Measurements from ENCODE around the gene NR1D1. TPM values are rescaled to one million over a fixed set of nuclear protein-coding genes. Genes with fewer than 3 reads are reported as not detected.

Gene NR1D1
- polyA plus RNA-seq, 1 of the 3 experiments (the other 2 are of a cell fraction): 6.5 TPM

DNA sequence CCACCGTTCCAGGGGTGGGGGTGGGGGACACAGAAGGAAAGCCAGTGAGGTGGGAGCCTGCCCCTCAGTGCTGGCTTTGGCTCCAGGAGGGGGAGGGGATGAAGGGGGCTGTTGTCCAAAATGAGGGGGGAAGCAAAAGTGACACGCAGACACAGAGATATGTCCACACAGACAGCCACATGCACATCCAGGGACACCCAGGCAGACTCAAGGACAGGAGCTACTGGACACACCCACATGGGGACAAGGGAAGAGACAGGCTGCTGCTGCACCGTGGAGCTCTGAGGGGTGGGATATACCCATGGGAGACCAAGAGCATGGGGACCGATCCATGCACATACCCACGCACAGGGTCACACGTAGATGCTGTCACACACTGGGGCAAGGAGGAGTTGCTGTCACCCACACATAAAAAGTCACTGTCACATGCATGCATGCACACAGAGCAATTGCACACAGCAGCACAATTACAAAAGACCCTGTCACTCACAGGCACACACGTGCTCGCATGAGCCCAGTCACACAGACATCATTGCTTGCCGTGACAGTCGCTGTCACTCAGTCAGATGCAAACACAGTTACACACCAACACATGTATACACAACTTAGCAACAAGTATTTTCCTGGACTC lies 36.4 kb downstream of the NR1D1 start:
- Histone ChIP-seq H4K20me1 (ENCODE audit: insufficient read depth) (no peaks in the 10 kb centered on the region), H3K9me2 (no peaks in the 10 kb centered on the region), H3K4me1 (ENCODE audit: control insufficient read depth in 1 of 2, insufficient read depth in 2 of 2, low read depth in 1 of 2, low read length in 1 of 2) (peaks cover 24 to 43% of the 10 kb centered on the region in 2 experiments), H3K27ac (ENCODE audit: low read depth in 2 of 2, low read length in 1 of 2) (peak overlapping the region in 1 of 2 experiments; percentile 48; a peak in 1 of 4 replicates), H3K9me3 (no peaks in the 10 kb centered on the region), H3K27me3 (ENCODE audit: insufficient read depth) (no peaks in the 10 kb centered on the region), H3K79me2 (ENCODE audit: insufficient read depth) (peaks cover 38% of the 10 kb centered on the region; the same call in 1 of the 2 replicates), H3K9ac (peak overlapping the region; percentile 90), H3K4me2 (peak overlapping the region; percentile 95), H3K36me3 (replicated peaks in 1 of 2; ENCODE audit: control insufficient read depth in 1 of 2, insufficient read depth in 2 of 2, low read length in 1 of 2) (no peaks in the 10 kb centered on the region), H3K4me3 (ENCODE audit: low read depth in 2 of 2, low read length in 1 of 2) (peak overlapping the region; percentile 77 to 94), H2AFZ (ENCODE audit: low read depth) (no peak overlapping the region), H3F3A (replicated peaks; ENCODE audit: insufficient read depth) (peaks cover 3% of the 10 kb centered on the region)
- DNase-seq: no peak
- POLR2A ChIA-PET: interaction anchor here (0.8 to 2.4 kb wide), 4 partner anchors 9 to 12 kb away, joined by 3 to 9 read pairs (median 6); partner anchors contain the start of gene MED24
- 69% methylated on average over 10 of the region's 10 CpGs for WGBS (ENCODE audit: low lambda C conversion rate)
- CTCF ChIA-PET: interaction anchor here (0.6 to 12.8 kb wide), 16 partner anchors 9 to 114 kb away, joined by 3 to 160 read pairs (median 6); partner anchors contain the start of genes CSF3, MED24 and NR1D1
- TF ChIP-seq MXI1 (IDR thresholded peaks at IDR 0.05; ENCODE audit: low read depth, low read length): peak; percentile 73; the same call in 1 of the 2 replicates
- TF ChIP-seq, protein P1, sequence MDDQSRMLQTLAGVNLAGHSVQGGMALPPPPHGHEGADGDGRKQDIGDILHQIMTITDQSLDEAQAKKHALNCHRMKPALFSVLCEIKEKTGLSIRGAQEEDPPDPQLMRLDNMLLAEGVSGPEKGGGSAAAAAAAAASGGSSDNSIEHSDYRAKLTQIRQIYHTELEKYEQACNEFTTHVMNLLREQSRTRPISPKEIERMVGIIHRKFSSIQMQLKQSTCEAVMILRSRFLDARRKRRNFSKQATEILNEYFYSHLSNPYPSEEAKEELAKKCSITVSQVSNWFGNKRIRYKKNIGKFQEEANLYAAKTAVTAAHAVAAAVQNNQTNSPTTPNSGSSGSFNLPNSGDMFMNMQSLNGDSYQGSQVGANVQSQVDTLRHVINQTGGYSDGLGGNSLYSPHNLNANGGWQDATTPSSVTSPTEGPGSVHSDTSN (IDR thresholded peaks at IDR 0.05): no peak

DNA sequence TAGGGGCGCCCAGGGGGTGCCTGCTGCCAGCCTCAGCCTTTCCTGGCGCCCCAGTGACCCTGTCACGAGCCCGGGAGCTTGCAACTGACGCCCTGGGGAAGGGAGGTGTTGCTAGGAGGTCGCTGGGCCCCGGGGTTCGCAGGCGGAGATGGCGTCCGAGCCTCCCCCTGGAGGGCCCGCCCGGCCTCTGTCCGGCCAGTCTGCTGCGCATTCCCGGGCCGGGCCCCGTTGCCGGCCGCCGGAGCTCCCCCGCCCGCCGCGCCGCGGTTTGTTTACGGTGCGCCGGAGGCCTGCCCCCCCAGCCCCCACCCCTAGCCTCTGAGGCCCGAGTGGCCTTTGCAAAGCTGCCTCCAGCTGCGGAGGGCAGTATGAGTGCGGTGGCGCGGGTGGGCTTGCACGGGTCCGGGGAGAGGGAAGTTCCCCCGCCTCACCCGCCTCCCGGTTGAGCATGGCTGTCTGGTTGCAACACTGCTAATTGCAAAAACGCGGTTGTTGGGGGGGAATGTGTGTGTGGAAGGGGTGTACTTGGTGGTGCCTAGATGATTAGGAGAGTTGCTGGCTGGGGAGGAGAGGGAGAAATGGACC lies 37.1 kb downstream of the NR1D1 start:
- H3K27me3 ChIP-seq (ENCODE audit: insufficient read depth): no peaks in the 10 kb centered on the region
- H2AFZ ChIP-seq (ENCODE audit: low read depth): peak overlapping the region; percentile 76; the same call in 1 of the 2 replicates
- ChIA-PET CTCF (interaction anchor here (0.7 to 12.8 kb wide), 16 partner anchors 9 to 115 kb away, joined by 3 to 160 read pairs (median 6); partner anchors contain the start of genes MED24 and NR1D1), POLR2A (interaction anchor here (1.4 to 2.0 kb wide), 3 partner anchors 9 to 49 kb away, joined by 4 to 9 read pairs (median 5); partner anchors contain the start of gene MED24)
- H3K9me2 ChIP-seq: no peaks in the 10 kb centered on the region
- peak overlapping the region; percentile 90 for H3K9ac ChIP-seq
- peaks cover 33% of the 10 kb centered on the region; the same call in 1 of the 2 replicates for H3K79me2 ChIP-seq (ENCODE audit: insufficient read depth)
- WGBS (ENCODE audit: low lambda C conversion rate): 0% methylated on average over 7 of the region's 42 CpGs
- H3K27ac ChIP-seq (ENCODE audit: low read depth in 2 of 2, low read length in 1 of 2): peak overlapping the region in 1 of 2 experiments; percentile 81; a peak in 2 of 4 replicates
- peak overlapping the region; percentile 95 for H3K4me2 ChIP-seq
- H3K4me3 ChIP-seq (ENCODE audit: low read depth in 2 of 2, low read length in 1 of 2): peak overlapping the region; percentile 77 to 94
- H3F3A ChIP-seq (replicated peaks; ENCODE audit: insufficient read depth): peaks cover 3% of the 10 kb centered on the region
- H3K4me1 ChIP-seq (ENCODE audit: control insufficient read depth in 1 of 2, insufficient read depth in 2 of 2, low read depth in 1 of 2, low read length in 1 of 2): peaks cover 19 to 36% of the 10 kb centered on the region in 2 experiments
- TF ChIP-seq TCF12 (IDR thresholded peaks at IDR 0.05) (no peak), GABPA (IDR thresholded peaks at IDR 0.05; ENCODE audit: low read depth) (no peak), RCOR1 (IDR thresholded peaks at IDR 0.05; ENCODE audit: low read length) (no peak), YY1 (IDR thresholded peaks at IDR 0.05; ENCODE audit: low read depth) (no peak), FOXJ3 (CRISPR knock-in tag; IDR thresholded peaks at IDR 0.05) (no peak)
- TF ChIP-seq, protein P2, sequence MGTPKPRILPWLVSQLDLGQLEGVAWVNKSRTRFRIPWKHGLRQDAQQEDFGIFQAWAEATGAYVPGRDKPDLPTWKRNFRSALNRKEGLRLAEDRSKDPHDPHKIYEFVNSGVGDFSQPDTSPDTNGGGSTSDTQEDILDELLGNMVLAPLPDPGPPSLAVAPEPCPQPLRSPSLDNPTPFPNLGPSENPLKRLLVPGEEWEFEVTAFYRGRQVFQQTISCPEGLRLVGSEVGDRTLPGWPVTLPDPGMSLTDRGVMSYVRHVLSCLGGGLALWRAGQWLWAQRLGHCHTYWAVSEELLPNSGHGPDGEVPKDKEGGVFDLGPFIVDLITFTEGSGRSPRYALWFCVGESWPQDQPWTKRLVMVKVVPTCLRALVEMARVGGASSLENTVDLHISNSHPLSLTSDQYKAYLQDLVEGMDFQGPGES (IDR thresholded peaks at IDR 0.05; ENCODE audit: low read depth, low read length): no peak
- TF ChIP-seq, protein P3, sequence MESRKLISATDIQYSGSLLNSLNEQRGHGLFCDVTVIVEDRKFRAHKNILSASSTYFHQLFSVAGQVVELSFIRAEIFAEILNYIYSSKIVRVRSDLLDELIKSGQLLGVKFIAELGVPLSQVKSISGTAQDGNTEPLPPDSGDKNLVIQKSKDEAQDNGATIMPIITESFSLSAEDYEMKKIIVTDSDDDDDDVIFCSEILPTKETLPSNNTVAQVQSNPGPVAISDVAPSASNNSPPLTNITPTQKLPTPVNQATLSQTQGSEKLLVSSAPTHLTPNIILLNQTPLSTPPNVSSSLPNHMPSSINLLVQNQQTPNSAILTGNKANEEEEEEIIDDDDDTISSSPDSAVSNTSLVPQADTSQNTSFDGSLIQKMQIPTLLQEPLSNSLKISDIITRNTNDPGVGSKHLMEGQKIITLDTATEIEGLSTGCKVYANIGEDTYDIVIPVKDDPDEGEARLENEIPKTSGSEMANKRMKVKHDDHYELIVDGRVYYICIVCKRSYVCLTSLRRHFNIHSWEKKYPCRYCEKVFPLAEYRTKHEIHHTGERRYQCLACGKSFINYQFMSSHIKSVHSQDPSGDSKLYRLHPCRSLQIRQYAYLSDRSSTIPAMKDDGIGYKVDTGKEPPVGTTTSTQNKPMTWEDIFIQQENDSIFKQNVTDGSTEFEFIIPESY (IDR thresholded peaks at IDR 0.05; ENCODE audit: borderline replicate concordance, low read depth): no peak
- DNase-seq: peak; percentile 82
- H3K36me3 ChIP-seq (replicated peaks in 1 of 2; ENCODE audit: control insufficient read depth in 1 of 2, insufficient read depth in 2 of 2, low read length in 1 of 2): no peaks in the 10 kb centered on the region
- H3K9me3 ChIP-seq: no peaks in the 10 kb centered on the region
- no peaks in the 10 kb centered on the region for H4K20me1 ChIP-seq (ENCODE audit: insufficient read depth)
